NB4 (cell line): ENCODE measurements around the gene C10orf143.

Experiments
- DNase-seq: peaks from one replicate; pipeline ENCODE4 v3.0.0; 2010; ENCODE audit warnings: low read depth
- H3K4me3 ChIP-seq: one replicate; pipeline ENCODE4 v1.5.1; 2011; ENCODE audit warnings: mild to moderate bottlenecking, low read depth, low read length, moderate library complexity
- CTCF ChIP-seq: IDR thresholded peaks from one replicate; pipeline ENCODE4 v1.5.1; 2012; ENCODE audit warnings: low read depth, low read length
- MAX ChIP-seq: IDR thresholded peaks from 2 replicates; pipeline ENCODE4 v1.6.1; 2011; ENCODE audit warnings: low read depth, low read length
- MYC ChIP-seq: IDR thresholded peaks from 2 replicates; pipeline ENCODE4 v1.6.1; 2011; ENCODE audit warnings: low read depth, low read length
- POLR2A ChIP-seq: IDR thresholded peaks from 2 replicates; pipeline ENCODE4 v1.6.1; 2011; ENCODE audit warnings: mild to moderate bottlenecking; ENCODE audit not compliant: insufficient read length; ENCODE audit errors: extremely low read depth

The C10orf143 gene

GRCh38 chr10:130076681-130077080, 33.9 kb downstream of the C10orf143 start:
- H3K4me3 ChIP-seq, result no peak overlapping the region
- TF ChIP-seq POLR2A (no peak), MAX (no peak), MYC (no peak), CTCF (no peak)
- no peak for DNase-seq

GRCh38 chr10:130074639-130075038, 36.0 kb downstream of the C10orf143 start:
- no peak overlapping the region for H3K4me3 ChIP-seq
- no peak for DNase-seq
- TF ChIP-seq MAX (no peak), MYC (no peak)

GRCh38 chr10:130073912-130074311, 36.7 kb downstream of the C10orf143 start:
- no peak for DNase-seq
- TF ChIP-seq MYC (no peak), CTCF (no peak)
- H3K4me3 ChIP-seq, result no peak overlapping the region

GRCh38 chr10:130072247-130072646, 38.4 kb downstream of the C10orf143 start:
- DNase-seq, result no peak
- H3K4me3 ChIP-seq, result no peak overlapping the region
- no peak for TF ChIP-seq CTCF
- no peak for TF ChIP-seq POLR2A

GRCh38 chr10:130067893-130068292, 42.7 kb downstream of the C10orf143 start:
- no peak overlapping the region for H3K4me3 ChIP-seq
- no peak for TF ChIP-seq MYC
- no peak for TF ChIP-seq MAX
- TF ChIP-seq POLR2A, result no peak
- no peak for TF ChIP-seq CTCF
- DNase-seq, result no peak

- no peak for DNase-seq
- no peak for TF ChIP-seq MYC
- TF ChIP-seq CTCF, result no peak
- TF ChIP-seq MAX, result no peak
- no peak for TF ChIP-seq POLR2A
- H3K4me3 ChIP-seq, result no peak overlapping the region
Measured at GRCh38 chr10:130066743-130067142, 43.9 kb downstream of the C10orf143 start.
